ENCODE results near the gene SFXN2.

GRCh38 chr10:102702742-102703141, 11.7 kb upstream of the SFXN2 start:
- no peak for TF ChIP-seq CTCF (conservative IDR thresholded peaks at IDR 0.05 in 1 of 2, IDR thresholded peaks at IDR 0.05 in 1 of 2; ENCODE audit: extremely low read depth in 1 of 2, insufficient read depth in 1 of 2, low read depth in 1 of 2, low read length in 2 of 2)
- no peak for TF ChIP-seq EZH2 (IDR thresholded peaks at IDR 0.05; ENCODE audit: borderline replicate concordance, low read length)

Data from mammary epithelial cell (primary cell).